Left hindlimb (tissue), 1 donor: ENCODE data around the gene PTPRCAP.

ENCODE experiments used
- DNase-seq: peaks from one replicate; pipeline ENCODE4 v3.0.0-alpha.2; 2018

PTPRCAP gene

GRCh38 chr11:67395555-67396258 is 41.8 kb downstream of the PTPRCAP start:
- DNase-seq: no peak

DNA sequence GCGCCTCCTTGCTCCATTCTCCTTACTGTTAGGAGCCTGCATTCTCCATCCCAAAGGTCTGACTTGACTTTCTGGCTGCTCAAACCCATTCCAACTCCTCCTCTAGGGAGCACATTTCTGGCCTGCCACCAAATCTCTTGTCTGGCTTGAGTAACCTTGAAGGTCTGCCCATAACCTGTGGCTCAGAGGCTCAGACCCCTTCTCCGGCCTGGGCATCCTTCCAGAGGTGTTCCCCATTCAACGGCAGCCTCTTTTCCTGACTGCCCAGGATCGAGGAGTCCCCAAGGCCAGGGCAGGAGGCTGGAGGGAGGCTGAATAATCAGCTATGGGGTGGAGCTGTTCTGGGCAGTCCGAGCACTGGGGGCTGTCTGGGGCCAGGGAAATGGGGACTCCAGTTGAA is 43.5 kb downstream of the PTPRCAP start:
- DNase-seq: no peak

DNA sequence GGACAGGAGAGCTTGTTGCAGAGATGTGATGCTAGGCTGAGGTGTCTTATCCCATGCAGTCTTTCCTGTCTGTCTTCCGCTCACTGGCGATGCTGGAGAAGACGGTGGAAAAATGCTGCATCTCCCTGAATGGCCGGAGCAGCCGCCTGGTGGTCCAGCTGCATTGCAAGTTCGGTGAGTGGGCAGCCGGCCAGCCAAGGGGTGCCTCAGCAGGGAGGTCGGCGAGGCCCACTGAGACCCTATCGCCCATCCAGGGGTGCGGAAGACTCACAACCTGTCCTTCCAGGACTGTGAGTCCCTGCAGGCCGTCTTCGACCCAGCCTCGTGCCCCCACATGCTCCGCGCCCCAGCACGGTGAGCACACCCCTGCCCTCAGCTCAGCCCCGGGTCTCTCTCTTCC is 44.0 kb downstream of the PTPRCAP start:
- no peak for DNase-seq

GRCh38 chr11:67392183-67392715 is 45.2 kb downstream of the PTPRCAP start:
- no peak for DNase-seq

DNA sequence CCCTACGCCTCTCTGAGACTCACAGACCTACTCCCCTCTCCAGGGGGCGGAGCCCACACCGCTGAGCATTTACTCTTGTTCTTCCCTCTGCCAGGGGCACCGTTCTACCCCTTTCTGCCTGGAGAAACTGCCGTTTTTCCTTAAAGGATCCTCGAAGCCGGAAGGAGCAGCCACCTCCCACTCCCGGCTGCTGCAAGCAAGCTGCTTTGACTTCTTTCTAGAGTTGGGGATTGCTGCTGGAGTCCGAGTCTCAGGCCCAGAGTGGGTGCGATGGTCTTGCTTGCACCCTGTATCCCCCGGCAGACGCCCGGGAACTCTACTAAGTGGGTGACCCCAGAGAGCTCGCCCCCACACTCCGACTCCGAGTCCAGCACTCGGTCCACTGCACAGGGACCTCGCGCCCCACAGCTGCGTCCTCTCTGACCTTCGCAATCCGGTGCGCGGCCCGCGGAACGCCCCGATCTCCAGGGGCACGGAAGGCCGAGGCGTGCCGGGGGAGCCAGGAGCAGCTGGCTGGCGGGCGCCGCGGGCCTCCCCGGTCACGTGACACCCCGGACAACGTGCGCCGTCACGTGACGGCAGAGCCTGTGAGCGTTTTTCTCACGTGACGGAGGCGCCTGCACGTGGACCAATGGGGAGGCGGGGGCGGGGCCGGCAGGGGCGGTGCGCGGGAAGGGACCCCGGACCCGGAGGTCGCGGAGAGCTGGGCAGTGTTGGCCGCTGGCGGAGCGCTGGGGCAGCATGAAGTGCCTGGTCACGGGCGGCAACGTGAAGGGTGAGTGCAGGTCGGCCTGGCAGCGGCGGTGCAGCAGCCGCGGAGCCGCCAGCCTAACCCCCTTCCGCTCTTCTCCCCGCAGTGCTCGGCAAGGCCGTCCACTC is 45.9 kb downstream of the PTPRCAP start, which contains the start of gene RAD9A:
Gene RAD9A (plus strand): TSS at position 683 of the 879 bp plus-strand sequence. CDS start 59 bp downstream, at position 742.
- peak; percentile 95 for DNase-seq

DNA sequence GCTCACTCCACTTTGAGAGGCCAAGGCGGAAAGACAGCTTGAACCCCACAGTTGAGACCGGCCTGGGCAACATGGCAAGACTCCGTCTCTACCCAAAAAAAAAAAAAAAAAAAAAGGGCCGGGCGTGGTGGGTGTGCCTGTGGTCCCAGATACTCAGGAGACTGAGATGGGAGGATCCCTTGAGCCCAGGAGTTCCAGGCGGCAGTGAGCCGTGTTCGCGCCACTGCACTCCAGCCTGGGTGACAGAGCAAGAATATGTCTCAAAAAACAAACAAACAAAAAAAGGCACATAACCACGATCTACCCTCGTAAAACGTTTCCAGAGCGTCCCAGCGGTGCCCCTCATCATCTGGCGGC is 46.6 kb downstream of the PTPRCAP start:
- DNase-seq: no peak

GRCh38 chr11:67389477-67389876 is 48.0 kb downstream of the PTPRCAP start:
- no peak for DNase-seq

- DNase-seq: no peak
Measured at GRCh38 chr11:67387518-67387917, 50.0 kb downstream of the PTPRCAP start.

- DNase-seq: no peak
Measured at GRCh38 chr11:67387069-67387468, 50.4 kb downstream of the PTPRCAP start.
